H9 (cell line): ENCODE results near the gene CCL24. TPM values are rescaled to one million over a fixed set of nuclear protein-coding genes. Genes with fewer than 3 reads are reported as not detected.
"Not testable (repeated sequence)": the region's sequence is repeated elsewhere in the genome, so short reads cannot be mapped to it uniquely, and the experiment has no call there.

Experiments used
- DNase-seq: peaks from one replicate; pipeline ENCODE4 v3.0.0-alpha.2; 2017
- H2AFZ ChIP-seq: one replicate; pipeline ENCODE4 v1.6.1; 2013; ENCODE audit warnings: mild to moderate bottlenecking, low read length, control low read depth, moderate library complexity
- H2AK5ac ChIP-seq: 2 replicates; pipeline ENCODE4 v1.6.1; 2013; ENCODE audit warnings: low read length, control low read depth, mixed read lengths; ENCODE audit not compliant: insufficient read length
- H2BK120ac ChIP-seq: one replicate; pipeline ENCODE4 v1.6.1; 2013; ENCODE audit warnings: low read depth, mild to moderate bottlenecking, low read length, control low read depth, inconsistent platforms; ENCODE audit not compliant: poor library complexity, severe bottlenecking
- H2BK12ac ChIP-seq: 2 replicates; pipeline ENCODE4 v1.6.1; 2013; ENCODE audit warnings: low read length, control low read depth, mixed read lengths, low read depth; ENCODE audit not compliant: insufficient read length
- H2BK15ac ChIP-seq: 2 replicates; pipeline ENCODE4 v1.6.1; 2013; ENCODE audit warnings: low read depth, low read length, control low read depth
- H2BK20ac ChIP-seq: one replicate; pipeline ENCODE4 v1.6.1; 2013; ENCODE audit warnings: low read depth, mild to moderate bottlenecking, low read length, control low read depth, inconsistent platforms; ENCODE audit not compliant: poor library complexity, severe bottlenecking
- H2BK5ac ChIP-seq: 2 replicates; pipeline ENCODE4 v1.6.1; 2013; ENCODE audit warnings: low read length, control low read depth, mixed read lengths; ENCODE audit not compliant: insufficient read length
- H3K14ac ChIP-seq: 2 replicates; pipeline ENCODE4 v1.6.1; 2013; ENCODE audit warnings: low read length, control low read depth; ENCODE audit not compliant: insufficient read depth
- H3K18ac ChIP-seq: 2 replicates; pipeline ENCODE4 v1.6.1; 2013; ENCODE audit warnings: low read depth, mild to moderate bottlenecking, mixed read lengths, low read length, control low read depth; ENCODE audit not compliant: insufficient read length
- H3K23ac ChIP-seq: 2 replicates; pipeline ENCODE4 v1.6.1; 2013; ENCODE audit warnings: low read length, control low read depth, mixed read lengths, low read depth; ENCODE audit not compliant: insufficient read length
- H3K23me2 ChIP-seq: 2 replicates; pipeline ENCODE4 v1.6.1; 2013; ENCODE audit warnings: low read depth, mild to moderate bottlenecking, mixed read lengths, low read length, control low read depth; ENCODE audit not compliant: insufficient read length, poor library complexity, severe bottlenecking
- H3K27ac ChIP-seq: 2 replicates; pipeline ENCODE4 v1.5.1; 2013; ENCODE audit warnings: low read length, control low read depth, mixed read lengths, low read depth; ENCODE audit not compliant: insufficient read length
- H3K27me3 ChIP-seq: 2 replicates; pipeline ENCODE4 v1.6.1; 2013; ENCODE audit warnings: low read length, control low read depth, inconsistent platforms; ENCODE audit not compliant: insufficient read depth
- H3K4ac ChIP-seq: 2 replicates; pipeline ENCODE4 v1.6.1; 2013; ENCODE audit warnings: low read depth, mild to moderate bottlenecking, control low read depth, inconsistent platforms, low read length, moderate library complexity
- H3K4me1 ChIP-seq: 2 replicates; pipeline ENCODE4 v1.6.1; 2013; ENCODE audit warnings: low read length, control low read depth, inconsistent platforms; ENCODE audit not compliant: insufficient read depth
- H3K4me2 ChIP-seq: 2 replicates; pipeline ENCODE4 v1.6.1; 2013; ENCODE audit warnings: low read length, control low read depth, mixed read lengths; ENCODE audit not compliant: insufficient read length, insufficient read depth
- H3K56ac ChIP-seq: 2 replicates; pipeline ENCODE4 v1.6.1; 2013; ENCODE audit warnings: low read depth, mild to moderate bottlenecking, mixed read lengths, low read length, control low read depth; ENCODE audit not compliant: insufficient read length
- H3K79me1 ChIP-seq: 2 replicates; pipeline ENCODE4 v1.6.1; 2013; ENCODE audit warnings: low read depth, mild to moderate bottlenecking, moderate library complexity, low read length, control low read depth, inconsistent platforms; ENCODE audit not compliant: insufficient read depth, poor library complexity, severe bottlenecking
- H3K79me2 ChIP-seq: 2 replicates; pipeline ENCODE4 v1.6.1; 2013; ENCODE audit warnings: low read length, control low read depth, inconsistent platforms; ENCODE audit not compliant: insufficient read depth
- H3K9ac ChIP-seq: 2 replicates; pipeline ENCODE4 v1.6.1; 2013; ENCODE audit warnings: low read length, control low read depth, mixed read lengths; ENCODE audit not compliant: insufficient read length; ENCODE audit errors: extremely low read depth
- H3K9me3 ChIP-seq: one replicate; pipeline ENCODE4 v1.6.1; 2013; ENCODE audit warnings: low read depth, low read length, inconsistent platforms; ENCODE audit not compliant: control insufficient read depth
- H3T11ph ChIP-seq: one replicate; pipeline ENCODE4 v1.6.1; 2013; ENCODE audit warnings: mild to moderate bottlenecking, low read length, control low read depth, inconsistent platforms
- H4K20me1 ChIP-seq: one replicate; pipeline ENCODE4 v1.6.1; 2013; ENCODE audit not compliant: control insufficient read depth, insufficient read length, insufficient read depth
- H4K5ac ChIP-seq: 2 replicates; pipeline ENCODE4 v1.6.1; 2013; ENCODE audit warnings: low read depth, mild to moderate bottlenecking, mixed read lengths, low read length, control low read depth; ENCODE audit not compliant: insufficient read length
- H4K8ac ChIP-seq: replicated peaks from 2 replicates; pipeline ENCODE4 v1.6.1; 2013; ENCODE audit warnings: low read length, control low read depth, mixed read lengths, low read depth; ENCODE audit not compliant: insufficient read length
- H4K91ac ChIP-seq: 2 replicates; pipeline ENCODE4 v1.6.1; 2013; ENCODE audit warnings: low read depth, mild to moderate bottlenecking, moderate library complexity, mixed read lengths, low read length, control low read depth; ENCODE audit not compliant: insufficient read length
- H3K27ac Mint-ChIP-seq, 3 experiments: 2 replicates in 2 of 3; 3 replicates in 1 of 3; pipeline ENCODE4 v1.8.0; 2020 to 2021; ENCODE audit warnings: mixed read lengths in 3 of 3, mild to moderate bottlenecking in 1 of 3, moderate library complexity in 1 of 3
- H3K27me3 Mint-ChIP-seq: 2 replicates; pipeline ENCODE4 v1.8.0; 2021; ENCODE audit warnings: low read depth, mild to moderate bottlenecking, moderate library complexity, mixed read lengths
- H3K36me3 Mint-ChIP-seq, 3 experiments: 2 replicates in 2 of 3; 3 replicates in 1 of 3; pipeline ENCODE4 v1.8.0; 2020 to 2021; ENCODE audit warnings: low read depth in 3 of 3, mixed read lengths in 3 of 3; ENCODE audit not compliant: insufficient read depth in 1 of 3
- H3K4me1 Mint-ChIP-seq, 2 experiments: 2 replicates each; pipeline ENCODE4 v1.8.0; 2020; ENCODE audit warnings: mixed read lengths in 2 of 2
- H3K4me3 Mint-ChIP-seq, 2 experiments: 2 replicates in 1 of 2; 3 replicates in 1 of 2; pipeline ENCODE4 v1.8.0; 2020 to 2021; ENCODE audit warnings: mild to moderate bottlenecking in 2 of 2, mixed read lengths in 2 of 2, moderate library complexity in 1 of 2
- H3K9me3 Mint-ChIP-seq, 2 experiments: 2 replicates in 1 of 2; 3 replicates in 1 of 2; pipeline ENCODE4 v1.8.0; 2020; ENCODE audit warnings: mild to moderate bottlenecking in 2 of 2, mixed read lengths in 2 of 2, moderate library complexity in 1 of 2
- WGBS: extraction: QIAGEN DNeasy Blood & Tissue Kit; methylation state at CpG from one replicate; pipeline ENCODE4 v1.1.7; 2013; ENCODE audit warnings: missing lambda C conversion rate, low lambda C conversion rate, mixed read lengths; ENCODE audit not compliant: insufficient read length; ENCODE audit errors: extremely low coverage; 5-methylcytosine and 5-hydroxymethylcytosine counted together
- total RNA-seq: library from RNA; stranded (reverse); gene quantifications from 2 replicates; pipeline ENCODE4 v1.2.1, GENCODE V29; 2021
- TF ChIP-seq, protein P1 (sequence below): fragments of 200-600 bp; sonication (generic); conservative IDR thresholded peaks from 3 replicates; pipeline ENCODE4 v1.8.0; 2021; ENCODE audit warnings: antibody characterized with exemption, mild to moderate bottlenecking

Gene CCL24
- total RNA-seq, 1 experiment from 2014 or later: not detected

DNA sequence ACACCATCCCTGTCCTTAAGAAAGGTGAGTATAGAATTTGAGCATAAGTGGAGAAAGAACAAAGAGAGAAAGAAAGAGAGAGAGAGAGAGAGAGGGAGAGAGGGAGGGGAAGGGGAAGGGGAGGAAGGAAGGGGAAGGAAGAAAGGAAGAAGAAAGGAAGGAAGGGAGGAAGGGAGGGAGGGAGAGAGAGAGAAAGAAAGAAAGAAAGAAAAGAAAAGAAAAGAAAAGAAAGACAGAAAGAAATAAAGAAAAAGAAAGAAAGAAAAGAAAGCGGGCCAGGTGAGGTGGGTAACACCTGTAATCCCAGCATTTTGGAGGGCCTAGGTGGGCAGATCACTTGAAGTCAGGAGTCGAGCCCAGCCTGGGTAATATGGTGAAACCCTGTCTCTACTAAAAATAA lies 19.9 kb downstream of the CCL24 start:
- H2BK20ac ChIP-seq: no peak overlapping the region
- Mint-ChIP-seq H3K9me3 (no peaks in the 10 kb centered on the region), H3K4me1 (peaks cover 11 to 12% of the 10 kb centered on the region in 2 experiments), H3K27ac (no peak overlapping the region), H3K27me3 (no peaks in the 10 kb centered on the region; the same call in none of the 2 replicates), H3K36me3 (no peaks in the 10 kb centered on the region), H3K4me3 (no peak overlapping the region)
- WGBS: no CpG with 5 or more reads among the region's 2 CpGs
- H3K4ac ChIP-seq: no peak overlapping the region
- DNase-seq: no peak
- H4K91ac ChIP-seq: no peak overlapping the region
- no peak overlapping the region for H3K18ac ChIP-seq
- no peaks in the 10 kb centered on the region for H3K9me3 ChIP-seq
- no peaks in the 10 kb centered on the region for H3K79me2 ChIP-seq
- H3K23me2 ChIP-seq: no peaks in the 10 kb centered on the region
- no peak overlapping the region for H3K9ac ChIP-seq
- H4K20me1 ChIP-seq: no peaks in the 10 kb centered on the region
- H3K27ac ChIP-seq: no peak overlapping the region
- no peak overlapping the region for H2BK5ac ChIP-seq
- no peak overlapping the region for H3K56ac ChIP-seq
- H2BK120ac ChIP-seq: no peak overlapping the region
- no peak overlapping the region for H3T11ph ChIP-seq
- no peak overlapping the region for H2BK15ac ChIP-seq
- no peak overlapping the region for H2AFZ ChIP-seq
- H3K4me1 ChIP-seq: no peaks in the 10 kb centered on the region
- H3K27me3 ChIP-seq: no peaks in the 10 kb centered on the region
- H2AK5ac ChIP-seq: no peak overlapping the region
- H4K5ac ChIP-seq: no peak overlapping the region
- H2BK12ac ChIP-seq: no peak overlapping the region
- no peak overlapping the region for H3K14ac ChIP-seq
- TF ChIP-seq, protein P1, sequence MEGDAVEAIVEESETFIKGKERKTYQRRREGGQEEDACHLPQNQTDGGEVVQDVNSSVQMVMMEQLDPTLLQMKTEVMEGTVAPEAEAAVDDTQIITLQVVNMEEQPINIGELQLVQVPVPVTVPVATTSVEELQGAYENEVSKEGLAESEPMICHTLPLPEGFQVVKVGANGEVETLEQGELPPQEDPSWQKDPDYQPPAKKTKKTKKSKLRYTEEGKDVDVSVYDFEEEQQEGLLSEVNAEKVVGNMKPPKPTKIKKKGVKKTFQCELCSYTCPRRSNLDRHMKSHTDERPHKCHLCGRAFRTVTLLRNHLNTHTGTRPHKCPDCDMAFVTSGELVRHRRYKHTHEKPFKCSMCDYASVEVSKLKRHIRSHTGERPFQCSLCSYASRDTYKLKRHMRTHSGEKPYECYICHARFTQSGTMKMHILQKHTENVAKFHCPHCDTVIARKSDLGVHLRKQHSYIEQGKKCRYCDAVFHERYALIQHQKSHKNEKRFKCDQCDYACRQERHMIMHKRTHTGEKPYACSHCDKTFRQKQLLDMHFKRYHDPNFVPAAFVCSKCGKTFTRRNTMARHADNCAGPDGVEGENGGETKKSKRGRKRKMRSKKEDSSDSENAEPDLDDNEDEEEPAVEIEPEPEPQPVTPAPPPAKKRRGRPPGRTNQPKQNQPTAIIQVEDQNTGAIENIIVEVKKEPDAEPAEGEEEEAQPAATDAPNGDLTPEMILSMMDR: no peak
- H3K79me1 ChIP-seq: no peaks in the 10 kb centered on the region
- H3K23ac ChIP-seq: no peak overlapping the region
- no peak overlapping the region for H4K8ac ChIP-seq
- H3K4me2 ChIP-seq: no peak overlapping the region

DNA sequence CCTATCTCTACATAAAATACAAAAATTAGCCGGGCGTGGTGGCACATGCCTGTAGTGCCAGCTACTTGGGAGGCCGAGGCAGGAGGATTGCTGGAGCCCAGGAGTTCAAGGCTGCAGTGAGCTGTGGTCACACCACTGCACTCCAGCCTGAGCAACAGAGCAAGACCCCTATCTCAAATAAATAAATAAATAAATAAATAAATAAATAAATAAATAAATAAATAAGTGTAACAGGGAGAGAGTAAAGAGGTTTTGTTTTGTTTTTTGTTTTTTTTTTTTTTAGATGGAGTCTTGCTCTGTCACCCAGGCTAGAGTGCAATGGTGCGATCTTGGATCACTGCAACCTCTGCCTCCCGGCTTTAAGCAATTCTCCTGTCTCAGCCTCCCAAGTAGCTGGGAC lies 21.0 kb downstream of the CCL24 start:
- not testable (repeated sequence) for H3K23ac ChIP-seq, H3K9me3 Mint-ChIP-seq, H4K20me1 ChIP-seq, H3K36me3 Mint-ChIP-seq, H4K8ac ChIP-seq, H3K27me3 Mint-ChIP-seq, DNase-seq, H3K14ac ChIP-seq, H3K4ac ChIP-seq, H3K18ac ChIP-seq, H3K9ac ChIP-seq, H3K79me1 ChIP-seq, H3K23me2 ChIP-seq, H2BK12ac ChIP-seq, H3K79me2 ChIP-seq, H3K27ac Mint-ChIP-seq, H2BK5ac ChIP-seq, H3K9me3 ChIP-seq, H2BK120ac ChIP-seq, H3K4me1 ChIP-seq, H2AFZ ChIP-seq, H4K5ac ChIP-seq, H3K4me3 Mint-ChIP-seq, H3K56ac ChIP-seq, H3K4me2 ChIP-seq, H2BK20ac ChIP-seq, H2AK5ac ChIP-seq, H3T11ph ChIP-seq, H3K27me3 ChIP-seq, H4K91ac ChIP-seq, H2BK15ac ChIP-seq, H3K27ac ChIP-seq
- H3K4me1 Mint-ChIP-seq: peaks cover 11 to 12% of the 10 kb centered on the region in 2 experiments
- WGBS: no CpG with 5 or more reads among the region's 5 CpGs
